Hepatic stellate cell (primary cell): Measurements from ENCODE around the gene SPON1.
"Not testable (repeated sequence)": the region's sequence is repeated elsewhere in the genome, so short reads cannot be mapped to it uniquely, and the experiment has no call there.

Source experiments
- DNase-seq: peaks from one replicate; pipeline ENCODE4 v3.0.0; 2011; ENCODE audit warnings: low spot score

Gene SPON1

DNA sequence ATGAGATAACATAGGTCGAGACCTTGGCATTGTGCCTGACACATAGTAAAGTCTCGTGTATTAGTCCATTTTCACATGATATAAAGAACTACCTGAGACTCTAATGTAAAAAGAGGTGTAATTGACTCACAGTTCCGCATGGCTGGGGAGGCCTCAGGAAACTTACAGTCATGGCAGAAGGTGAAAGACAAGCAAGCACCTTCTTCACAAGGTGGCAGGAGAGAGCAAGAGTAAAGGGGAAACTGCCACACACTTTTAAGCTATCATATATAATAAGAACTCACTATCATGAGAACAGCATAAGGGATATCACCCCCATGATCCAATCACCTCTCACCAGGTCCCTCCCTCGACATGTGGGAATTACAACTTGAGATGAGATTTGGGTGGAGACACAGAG is 165.2 kb downstream of the SPON1 start:
- DNase-seq = no peak

DNA sequence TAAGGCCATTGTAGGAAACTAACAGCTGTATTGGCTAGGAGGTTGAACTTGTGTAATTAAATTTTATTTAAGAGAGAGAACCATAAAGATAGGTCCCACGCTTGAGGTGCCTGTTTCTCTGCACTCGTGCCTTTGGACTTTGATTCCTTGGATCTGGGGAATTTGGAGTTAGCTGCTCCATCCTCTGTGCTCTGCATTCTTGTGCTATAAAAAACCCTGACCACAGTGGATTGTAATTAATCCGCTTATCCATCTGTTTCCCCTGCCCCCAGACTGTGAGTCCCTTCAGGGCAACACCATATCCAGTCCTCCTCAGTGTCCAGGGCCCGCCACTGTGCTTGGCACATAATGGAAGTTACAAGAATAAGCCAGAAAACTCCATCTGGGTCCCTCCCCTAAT is 169.8 kb downstream of the SPON1 start:
- no peak for DNase-seq

DNA sequence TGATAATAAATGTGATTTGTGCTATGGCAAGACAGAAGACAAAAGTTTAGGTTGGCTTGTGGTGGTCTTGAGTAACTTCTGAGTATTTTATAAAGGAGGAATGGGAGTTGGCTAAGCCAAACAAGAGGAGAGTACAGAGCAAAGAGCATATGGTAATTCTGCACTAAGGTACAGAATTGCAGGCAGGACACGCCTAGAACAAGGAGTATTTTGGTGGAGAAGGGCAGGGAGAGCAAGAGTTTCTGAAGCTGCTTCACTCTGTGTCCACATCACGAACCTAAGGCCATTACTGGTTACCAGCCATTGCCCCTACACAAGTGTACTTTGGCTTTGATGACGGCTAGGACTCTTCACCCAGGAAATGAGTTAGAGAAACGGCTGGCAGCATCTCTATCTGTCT is 170.9 kb downstream of the SPON1 start:
- DNase-seq = no peak

DNA sequence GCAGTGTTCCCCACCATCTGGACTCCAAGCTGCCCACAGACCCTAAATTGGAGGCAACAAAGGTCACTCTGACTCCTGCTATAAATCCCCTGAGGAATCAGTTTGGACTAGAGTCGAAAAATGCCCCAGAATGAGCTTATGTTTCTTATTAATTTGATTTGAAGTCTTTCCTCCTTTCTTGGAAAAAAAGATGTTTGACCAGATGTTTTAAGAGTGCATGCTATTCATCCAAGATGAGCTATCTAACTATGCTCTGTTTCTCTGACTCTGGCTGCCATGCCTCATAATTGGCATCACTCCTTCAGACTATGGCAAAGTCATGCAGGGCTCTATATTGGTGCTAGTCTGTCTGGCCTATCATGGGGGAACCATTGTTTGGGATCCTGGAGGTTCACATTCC is 174.0 kb downstream of the SPON1 start:
- DNase-seq = no peak

DNA sequence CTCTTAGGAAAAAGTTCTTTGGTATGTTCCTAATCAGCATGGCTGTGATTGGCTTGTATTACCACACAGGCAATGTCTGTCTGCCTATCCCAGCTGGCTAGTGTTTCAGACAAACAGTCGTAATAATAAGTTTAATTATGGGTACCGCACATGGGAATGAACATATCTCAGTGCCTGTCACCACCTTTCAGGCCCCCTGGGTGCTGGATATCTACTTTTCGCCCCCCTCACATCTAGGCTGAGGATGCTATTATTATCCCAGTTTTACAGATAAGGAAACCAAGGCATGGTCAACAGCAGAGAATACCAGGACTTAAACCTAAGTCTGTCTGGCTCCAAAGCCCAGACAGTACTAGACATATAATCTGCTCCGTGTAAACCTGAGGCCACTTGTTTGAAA is 174.8 kb downstream of the SPON1 start:
- DNase-seq = no peak

DNA sequence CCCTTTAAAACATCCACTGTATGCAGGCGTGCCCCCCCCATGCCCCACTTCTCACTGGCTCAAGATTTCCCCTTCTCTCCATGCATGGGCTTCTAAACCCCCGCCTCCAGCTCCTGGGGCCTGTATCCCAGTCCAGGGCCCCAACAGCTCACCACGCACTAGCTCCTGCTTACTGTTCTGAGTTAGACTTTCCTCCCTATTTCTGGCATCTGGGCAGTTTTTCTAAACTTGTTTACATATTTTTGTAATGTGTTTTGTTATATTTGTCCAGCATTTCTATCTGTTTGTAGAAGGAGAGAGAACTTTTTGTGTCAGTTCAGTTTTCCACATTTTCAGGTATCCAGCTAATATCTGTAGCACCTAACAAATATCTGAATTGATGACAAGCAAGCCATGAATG is 178.5 kb downstream of the SPON1 start:
- DNase-seq = no peak

DNA sequence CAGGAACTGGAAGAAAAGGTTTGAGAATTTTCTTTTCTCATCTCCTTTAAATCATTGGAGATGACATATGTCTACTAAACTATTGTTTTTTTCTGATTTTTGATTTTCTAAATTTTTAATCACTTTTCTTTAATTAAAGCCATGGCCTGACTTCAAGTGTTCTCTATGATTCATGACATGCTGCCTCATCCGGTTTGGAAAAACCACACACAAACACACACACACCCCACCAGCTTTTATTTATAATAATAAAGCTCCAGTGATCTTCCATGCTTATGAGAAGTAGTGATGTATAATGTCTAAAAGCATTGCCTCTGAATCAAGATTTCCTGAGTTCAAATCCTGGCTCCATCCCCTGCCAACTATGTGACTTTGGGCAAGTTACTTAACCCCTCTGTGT is 179.2 kb downstream of the SPON1 start:
- DNase-seq = no peak

DNA sequence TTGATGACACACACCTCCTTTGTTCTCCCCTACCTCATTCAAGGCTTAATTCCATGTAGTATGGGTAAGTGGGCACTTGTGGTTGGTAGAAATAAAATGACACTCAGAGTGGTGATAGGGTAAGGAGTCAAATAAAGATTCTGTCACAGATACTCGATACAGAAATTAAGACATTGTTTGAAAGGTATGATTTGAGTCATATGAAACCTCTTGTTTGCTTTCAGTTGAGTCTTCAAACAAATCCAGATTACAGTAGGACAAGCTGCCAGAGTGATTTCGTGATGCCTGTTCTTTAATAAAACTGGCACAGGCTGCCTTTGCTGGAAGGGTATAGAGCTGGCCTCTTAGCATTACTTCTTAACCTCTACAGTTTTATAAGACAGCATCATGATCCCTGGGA is 182.4 kb downstream of the SPON1 start:
- no peak for DNase-seq

DNA sequence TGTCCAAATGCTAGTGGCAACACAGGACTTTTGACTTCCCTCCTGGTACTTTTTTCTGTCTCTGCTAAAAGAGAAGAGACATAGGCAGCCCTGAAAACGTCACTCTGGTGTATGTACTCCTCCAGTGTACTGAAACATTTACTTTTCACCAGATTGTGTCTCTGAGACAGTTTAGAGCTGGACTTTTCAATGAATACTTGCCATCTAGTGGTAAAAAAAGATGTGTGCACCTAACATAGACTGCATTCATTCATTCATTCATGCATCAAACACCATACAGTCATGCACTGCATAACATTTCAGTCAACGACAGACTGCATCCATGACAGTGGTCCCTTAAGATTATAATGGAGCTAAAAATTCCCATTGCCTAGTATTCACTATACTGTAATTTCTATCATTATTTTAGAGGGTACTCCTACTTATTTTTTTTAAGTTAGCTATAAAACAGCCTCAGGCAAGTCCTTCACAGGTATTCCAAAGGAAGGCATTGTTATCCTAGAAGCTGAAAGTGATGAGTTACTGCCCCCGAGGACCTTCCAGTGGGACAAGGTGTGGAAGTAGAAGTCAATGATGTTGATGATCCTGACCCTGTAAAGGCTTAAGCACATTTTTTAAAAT is 186.2 kb downstream of the SPON1 start:
- no peak for DNase-seq

DNA sequence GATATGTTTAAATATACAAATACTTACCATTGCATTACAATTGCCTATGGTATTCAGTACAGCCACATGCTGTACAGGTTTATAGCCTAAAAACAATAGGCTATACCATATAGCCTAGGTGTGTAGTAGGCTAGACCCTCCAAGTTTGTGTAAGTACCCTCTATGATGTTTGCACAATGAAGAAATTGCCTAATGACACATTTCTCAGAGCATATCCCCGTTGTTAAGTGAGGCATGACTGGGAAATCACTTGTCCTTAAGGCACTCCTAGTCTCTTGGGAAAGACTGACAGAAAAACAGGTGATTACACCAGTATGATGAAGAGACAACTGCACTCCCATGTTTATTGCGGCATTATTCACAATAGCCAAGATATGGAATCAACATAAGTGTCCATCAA is 187.2 kb downstream of the SPON1 start:
- no peak for DNase-seq

DNA sequence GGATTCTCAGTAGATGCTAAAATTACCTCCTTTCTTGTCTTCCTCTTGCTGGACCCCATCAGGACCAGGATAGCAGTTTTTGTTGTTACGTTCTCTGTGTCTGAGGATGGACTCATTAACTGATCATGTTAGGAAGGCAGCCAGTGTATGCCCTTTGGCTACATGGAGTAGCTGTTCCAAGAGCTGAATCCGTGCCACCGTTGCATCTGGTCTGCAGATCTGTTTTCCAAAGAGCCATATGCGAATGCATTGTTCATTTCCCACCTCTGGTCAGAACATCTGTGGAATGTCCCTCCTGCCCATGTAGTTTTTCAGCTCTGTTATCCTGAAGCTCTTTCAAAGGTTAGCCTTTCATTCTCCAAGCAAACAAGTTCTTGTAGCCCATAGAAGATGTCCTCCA is 188.4 kb downstream of the SPON1 start:
- DNase-seq = no peak

DNA sequence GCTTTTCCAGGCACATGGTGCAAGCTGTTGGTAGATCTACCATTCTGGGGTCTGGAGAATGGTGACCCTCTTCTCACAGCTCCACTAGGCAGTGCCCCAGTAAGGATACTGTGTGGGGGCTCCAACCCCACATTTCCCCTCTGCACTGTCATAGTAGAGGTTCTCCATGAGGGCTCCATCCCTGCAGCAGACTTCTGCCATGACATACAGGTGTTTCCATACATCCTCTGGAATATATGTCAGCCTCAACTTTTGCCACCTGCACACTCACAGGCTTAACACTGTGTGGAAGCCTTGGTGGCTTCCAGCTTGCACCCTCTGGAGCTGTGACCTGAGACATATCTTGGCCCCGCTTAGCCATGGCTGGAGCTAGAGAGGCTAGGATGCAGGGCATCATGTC is 191.6 kb downstream of the SPON1 start:
- DNase-seq = not testable (repeated sequence)

DNA sequence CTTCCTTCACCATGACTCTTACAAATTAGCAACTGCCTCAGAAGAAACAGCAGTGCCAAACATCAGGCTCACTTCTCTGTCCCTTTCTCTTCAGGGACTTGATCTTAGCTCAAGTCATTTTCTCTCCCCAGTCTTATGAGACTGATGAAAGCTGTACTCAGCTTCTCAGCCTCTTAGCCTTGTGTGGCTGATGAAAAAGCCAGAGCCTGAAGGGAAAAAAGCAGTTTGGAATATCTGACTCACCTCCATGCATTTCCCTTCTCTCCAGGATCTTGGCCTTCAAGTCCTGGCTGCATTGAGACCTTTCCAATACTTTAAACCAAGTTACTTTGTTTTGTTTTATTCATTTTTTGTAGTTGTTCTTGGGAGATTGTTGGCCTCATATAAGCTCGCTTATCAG is 195.9 kb downstream of the SPON1 start:
- DNase-seq = no peak

DNA sequence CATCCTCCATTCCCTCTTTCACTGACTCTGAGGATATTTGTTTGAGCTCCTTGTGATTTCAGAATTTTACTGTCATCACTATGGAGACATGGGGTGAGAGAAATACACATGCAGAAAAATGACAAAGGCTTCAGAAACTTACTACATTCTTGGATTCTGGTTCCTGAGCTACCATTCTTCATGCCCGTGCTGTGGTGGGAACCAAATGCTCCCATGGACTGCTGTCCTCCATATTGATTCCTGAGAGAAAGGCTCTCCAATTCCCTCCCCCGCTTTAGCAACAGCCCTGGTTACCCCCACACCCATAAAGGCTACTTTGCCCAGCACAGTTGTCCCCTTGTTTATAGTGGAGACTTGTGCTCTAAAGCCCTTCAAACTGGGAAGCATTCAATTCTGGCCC is 201.1 kb downstream of the SPON1 start:
- no peak for DNase-seq

DNA sequence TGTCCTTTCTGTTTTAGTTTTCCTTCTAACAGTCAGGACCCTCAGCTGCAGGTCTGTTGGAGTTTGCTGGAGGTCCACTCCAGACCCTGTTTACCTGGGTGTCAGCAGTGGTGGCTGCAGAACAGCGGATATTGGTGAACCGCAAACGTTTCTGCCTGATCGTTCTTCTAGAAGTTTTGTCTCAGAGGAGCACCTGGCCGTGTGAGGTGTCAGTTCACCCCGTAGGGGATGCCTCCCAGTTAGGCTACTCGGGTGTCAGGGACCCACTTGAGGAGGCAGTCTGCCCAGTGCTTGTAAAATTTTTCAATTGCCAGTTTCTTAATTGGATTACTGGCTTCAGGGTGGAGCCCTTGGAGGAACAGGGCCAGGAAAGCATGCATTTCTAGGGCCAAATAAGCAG is 211.2 kb downstream of the SPON1 start:
- not testable (repeated sequence) for DNase-seq

DNA sequence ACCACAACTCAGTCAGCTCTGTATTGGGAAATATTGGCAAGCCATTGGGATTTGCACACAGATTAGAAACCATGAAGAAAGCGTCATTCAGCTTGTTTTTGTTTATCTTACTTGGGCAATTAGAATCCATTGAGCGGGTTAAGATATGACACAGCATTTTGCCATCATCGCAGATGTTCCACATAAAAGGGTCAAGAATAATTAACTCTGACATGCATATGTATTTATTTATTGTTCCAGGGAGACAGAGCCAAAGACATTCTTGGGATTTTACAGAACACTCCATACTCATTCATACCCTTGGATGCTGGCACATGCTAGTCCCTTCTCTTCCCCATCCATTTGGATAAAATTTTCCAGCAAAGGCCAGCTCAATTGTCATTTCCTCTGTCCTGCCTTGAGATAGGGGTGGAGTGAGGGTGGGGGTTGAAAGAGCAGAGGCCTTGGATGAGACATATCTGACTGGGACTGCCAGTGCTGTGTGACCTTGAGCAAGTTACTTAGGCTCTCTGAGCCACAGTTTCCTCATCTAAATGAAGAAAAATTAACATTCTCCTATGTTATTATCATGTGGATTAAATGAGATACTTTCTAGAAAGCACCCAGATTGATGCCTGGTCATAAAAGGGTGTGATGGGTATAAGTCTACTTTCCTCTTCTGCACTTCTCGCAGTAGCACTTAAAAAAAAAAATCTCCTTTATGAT is 216.7 kb downstream of the SPON1 start:
- no peak for DNase-seq

DNA sequence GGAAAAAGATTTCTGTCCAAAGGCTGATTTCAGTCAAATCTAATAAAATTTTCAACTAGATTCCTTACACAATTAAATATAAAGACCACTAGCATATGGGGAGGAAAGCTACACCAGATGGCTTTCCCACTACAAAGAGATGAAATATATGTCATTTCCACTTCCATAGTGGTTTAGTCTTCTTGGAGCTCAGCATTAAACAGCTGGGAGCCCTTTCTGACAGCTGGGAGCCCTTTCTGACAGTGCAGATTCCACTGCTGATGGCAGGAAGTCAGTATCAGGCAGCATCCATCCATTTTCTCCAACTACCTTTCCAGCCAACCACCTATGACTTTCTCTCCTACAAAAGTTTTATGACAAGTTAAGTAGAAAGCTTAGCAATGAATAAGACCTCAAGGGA is 218.6 kb downstream of the SPON1 start:
- DNase-seq = no peak

DNA sequence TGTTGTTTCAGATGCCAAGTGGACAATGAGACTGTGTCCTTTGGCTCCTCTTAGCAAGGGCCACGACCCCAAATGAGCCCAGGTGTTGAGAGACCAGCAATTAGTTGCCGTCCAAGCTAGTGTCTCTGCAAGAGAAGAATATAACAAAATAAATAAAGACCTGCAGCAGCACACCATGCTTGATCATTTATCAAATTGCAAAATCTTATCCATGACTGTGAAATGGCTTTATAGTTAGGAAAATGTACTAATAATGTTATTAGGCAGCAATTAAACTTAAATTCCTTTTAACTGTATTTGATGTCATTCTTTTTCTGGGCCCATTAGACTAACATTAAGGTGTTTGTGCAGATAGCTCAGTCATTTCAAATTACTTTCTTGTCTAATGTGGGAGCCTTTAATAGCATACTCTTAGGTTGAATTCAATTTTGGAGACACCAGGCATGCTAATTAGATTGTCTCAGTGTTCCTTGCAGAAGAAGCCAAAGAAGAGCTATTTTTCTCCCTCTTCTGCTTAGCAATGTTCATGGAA is 220.4 kb downstream of the SPON1 start:
- no peak for DNase-seq

DNA sequence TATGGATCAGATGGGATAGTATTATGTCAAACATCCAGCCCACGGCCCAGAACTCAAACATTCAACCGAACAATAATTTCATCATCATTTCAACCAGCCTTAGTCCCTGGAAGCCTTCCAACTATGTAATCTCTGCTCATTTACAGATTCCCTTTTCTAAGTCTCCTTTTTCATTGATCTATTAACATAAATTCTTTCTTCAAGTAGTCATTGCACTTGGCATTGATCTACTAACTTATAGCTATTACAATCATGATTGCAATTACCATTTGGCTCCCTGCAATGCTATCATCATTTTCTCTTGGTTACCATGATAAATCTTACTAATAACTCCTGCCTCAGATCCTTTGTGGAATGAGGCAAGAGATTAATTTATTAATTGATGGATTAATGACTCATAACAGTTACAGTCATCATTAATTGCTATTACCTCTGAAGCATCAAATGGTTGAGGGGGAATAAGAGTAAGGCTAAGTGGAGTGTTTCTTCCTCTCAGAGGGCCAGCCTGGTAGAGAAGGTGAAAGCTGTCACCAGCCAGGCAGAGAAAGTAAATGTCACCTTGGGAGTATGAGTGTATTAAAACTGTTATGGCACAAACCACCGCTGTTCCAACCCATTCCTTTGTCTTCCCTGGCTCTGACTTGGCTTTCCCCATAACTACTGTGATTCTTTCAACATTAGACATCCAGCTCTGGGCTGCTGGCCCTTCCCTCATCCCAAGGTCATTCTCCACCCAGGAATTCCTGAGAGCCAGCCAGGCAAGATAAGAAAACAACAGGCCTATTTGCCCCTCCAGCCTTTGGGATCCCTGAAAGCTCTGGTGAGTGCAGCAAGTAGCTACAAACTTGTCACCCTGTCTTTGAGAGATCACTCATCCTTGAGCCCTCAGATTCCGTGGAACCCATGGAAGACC is 221.8 kb downstream of the SPON1 start:
- no peak for DNase-seq

DNA sequence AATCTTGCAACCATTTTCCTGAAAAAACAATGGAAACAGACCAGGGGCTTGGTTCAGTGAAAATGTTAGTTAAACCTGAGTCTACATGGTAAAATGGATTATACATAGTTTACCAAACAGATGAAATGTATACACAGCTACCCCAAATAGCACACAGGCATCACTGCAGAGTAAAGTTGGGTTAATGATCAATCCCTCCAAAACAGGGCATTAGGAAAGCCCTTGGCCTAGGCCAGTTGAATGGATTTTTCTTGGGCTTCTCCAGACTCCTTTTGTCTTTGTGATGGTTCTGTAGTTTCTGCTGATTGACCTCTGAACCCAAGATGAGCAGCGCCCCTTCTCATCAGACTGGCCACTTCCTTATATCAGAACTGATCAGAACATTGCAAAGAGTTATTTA is 222.9 kb downstream of the SPON1 start:
- DNase-seq = no peak

DNA sequence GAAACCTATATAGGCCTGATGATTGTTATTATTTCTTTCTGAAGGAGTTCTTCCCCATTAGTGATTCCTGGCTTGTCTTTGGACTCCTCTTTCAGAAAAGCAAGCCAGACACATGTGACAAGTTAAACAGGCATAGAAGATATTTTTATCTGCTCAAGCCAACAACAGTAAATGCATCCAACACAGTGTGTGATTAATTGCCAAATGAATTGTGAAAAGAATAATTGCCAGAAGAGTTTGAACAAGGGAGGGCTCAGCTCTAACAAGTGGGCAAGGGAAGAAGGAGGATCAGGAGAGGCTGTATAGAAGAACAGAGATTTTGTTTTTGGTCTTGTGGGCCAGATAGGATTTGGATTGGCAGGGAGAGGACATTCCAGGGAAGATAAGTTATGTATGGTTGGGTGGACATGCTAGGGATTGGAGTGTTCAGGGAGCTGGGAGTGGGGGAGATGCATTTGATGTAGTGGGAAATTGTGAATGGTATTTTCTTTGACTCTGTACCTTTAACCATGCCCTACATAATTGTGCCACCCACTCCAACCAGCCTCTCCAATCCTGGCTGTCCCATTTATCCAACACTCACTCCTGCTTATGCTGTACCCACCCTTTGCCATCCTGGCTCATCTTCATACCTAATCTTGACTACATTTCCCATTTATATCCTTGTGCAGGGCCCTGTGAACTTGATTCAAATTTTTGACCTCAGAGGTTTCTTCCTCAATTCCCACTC is 223.7 kb downstream of the SPON1 start:
- no peak for DNase-seq

DNA sequence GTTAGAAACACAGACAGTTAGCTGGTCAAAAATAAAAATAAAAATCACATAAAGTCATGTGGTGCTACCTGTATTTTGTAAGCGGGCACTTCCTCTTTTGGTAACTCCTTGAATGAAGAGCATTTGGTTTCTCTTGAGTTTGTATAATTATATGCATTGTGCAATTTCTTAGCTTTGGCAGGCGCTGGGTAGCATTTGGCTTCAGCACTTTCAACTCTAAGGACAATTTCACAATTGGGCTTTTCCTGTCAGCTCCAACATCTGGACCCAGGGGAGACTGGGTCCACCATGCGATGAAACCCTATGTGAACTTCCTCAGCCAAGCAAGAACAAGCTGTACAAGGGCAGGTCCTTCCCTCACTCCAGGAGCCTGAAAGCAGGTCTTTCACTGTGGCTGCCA is 227.4 kb downstream of the SPON1 start:
- DNase-seq = no peak
